Anterior cingulate cortex (tissue), 58 donors: ENCODE data around the gene ZDHHC1.
A peak's percentile ranks its signal among the peaks of the same experiment; 100 is the strongest.

ENCODE experiments used
- DNase-seq, 58 donors: peaks; one replicate each; lab custom pipeline; 2025; lab: John Stamatoyannopoulos, UW

ZDHHC1 gene

GRCh38 chr16:67413978-67414911, 2.0 kb downstream of the ZDHHC1 start:
- DNase-seq: no peak

DNA sequence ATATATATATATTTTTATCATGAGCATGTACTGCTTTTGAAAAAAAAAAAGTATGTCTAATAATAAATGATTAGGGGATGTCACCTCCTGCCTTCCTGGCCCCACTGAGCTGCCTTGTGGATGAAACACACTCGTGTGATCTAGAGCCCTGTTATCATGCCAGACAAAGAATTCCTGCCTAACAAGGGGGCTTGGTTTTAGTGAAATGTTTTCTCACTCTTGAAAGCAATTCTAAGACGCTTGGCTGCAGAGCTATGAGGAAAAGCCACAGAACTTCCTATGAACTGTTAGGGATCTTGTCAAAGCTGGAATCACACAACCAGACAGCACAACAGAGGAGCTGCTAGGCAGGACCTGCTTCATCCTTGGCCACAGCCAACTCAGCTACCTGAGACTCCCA, 4.0 kb downstream of the ZDHHC1 start:
- no peak for DNase-seq

DNA sequence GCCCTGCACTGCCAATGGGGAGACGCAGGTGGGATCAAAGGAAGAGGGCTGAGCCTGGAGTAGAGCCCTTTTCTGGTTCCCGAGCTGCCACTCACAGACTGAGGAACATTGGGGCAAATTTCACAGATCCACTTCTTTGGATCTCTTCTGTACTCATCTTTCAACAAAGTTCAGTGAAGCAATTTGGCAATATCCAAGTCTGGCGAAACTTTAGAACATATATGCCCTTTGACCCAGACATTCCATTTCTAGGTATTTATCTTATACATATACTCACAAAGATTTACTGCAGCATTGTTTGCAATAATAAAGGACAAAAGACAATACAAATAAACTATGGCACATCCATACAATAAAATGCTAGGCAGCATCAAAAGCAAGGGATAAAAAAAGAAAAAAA, 4.9 kb downstream of the ZDHHC1 start:
- no peak for DNase-seq

- no peak for DNase-seq
Observed at GRCh38 chr16:67409631-67410030, 6.6 kb downstream of the ZDHHC1 start.

- DNase-seq: no peak
Observed at GRCh38 chr16:67407788-67408452, 8.4 kb downstream of the ZDHHC1 start.

DNA sequence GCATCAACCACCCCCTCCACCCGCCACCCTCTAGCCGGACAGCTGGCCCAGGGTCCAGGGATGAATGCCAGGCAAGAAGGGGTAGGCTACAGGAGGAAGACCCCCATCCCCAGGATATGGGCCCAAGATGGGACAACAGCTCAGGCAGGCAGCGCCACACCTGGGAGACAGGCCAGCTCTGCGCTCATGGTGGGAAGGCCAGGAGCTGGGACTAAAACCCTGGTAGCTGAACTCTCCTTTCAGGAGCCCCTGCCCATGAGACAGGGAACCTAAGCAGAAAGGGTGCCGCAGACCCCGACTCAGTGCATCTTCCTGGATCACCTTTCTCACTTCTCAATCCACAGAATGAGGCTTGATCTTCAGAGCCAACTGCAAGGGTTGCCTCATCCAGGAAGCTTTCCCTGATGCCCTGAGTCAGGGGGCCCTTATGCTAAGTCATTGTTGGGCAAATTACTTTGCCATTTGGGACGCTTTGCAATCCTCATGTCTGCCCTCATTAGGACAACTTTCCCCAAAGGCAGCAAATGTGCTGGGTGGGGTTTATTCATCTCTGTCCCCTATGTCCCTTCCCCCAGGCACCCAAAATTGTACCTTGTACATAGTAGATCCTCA, 9.0 kb downstream of the ZDHHC1 start:
- no peak for DNase-seq

DNA sequence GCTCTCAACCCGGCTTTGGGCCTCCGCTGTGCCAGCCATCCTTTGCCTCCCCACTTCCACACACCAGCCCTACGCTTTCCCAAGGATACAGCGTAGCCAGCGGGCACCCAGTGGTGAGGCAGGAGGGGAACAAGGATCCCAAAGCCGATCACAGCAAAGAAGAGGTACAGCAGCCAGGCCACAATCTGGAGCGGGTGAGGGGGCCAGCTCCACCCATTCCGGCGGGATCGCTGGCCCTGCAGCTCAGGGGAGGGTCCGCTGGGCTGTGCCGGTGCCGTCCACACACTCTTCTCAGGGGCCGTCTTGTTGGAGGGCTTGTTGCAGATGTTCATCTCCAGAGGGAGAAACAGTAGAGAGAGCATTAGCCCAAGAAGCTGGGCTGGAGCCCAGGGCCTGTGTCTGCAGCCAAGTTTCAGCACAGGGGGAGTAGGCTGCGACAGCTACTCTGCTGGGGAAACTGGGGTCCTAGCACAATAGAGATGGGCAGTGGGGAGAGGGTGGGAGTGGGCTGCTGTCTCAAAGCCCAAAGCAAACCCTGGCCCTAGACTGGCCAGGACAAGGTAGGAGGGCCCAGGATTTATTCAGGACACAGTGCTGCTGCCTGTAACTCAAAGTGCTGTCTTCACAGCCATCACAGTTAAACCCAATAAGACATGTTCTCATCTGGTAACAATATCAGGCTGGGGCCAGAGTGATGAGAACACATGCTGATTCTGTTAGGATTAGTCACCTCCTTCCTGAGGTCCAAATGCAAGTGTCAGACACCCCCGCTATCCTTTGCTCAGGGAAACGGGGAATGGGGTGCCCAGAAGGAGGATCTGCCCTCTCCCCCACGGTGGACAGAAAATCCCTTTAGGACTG, 9.9 kb downstream of the ZDHHC1 start:
- peak in 9 of 58 donors; percentile 20 to 50 (median 42) for DNase-seq

- DNase-seq: no peak
Observed at GRCh38 chr16:67405336-67405735, 10.9 kb downstream of the ZDHHC1 start.

GRCh38 chr16:67404740-67405226, 11.5 kb downstream of the ZDHHC1 start:
- DNase-seq: no peak

- DNase-seq: no peak
Observed at GRCh38 chr16:67403976-67404555, 12.2 kb downstream of the ZDHHC1 start.

DNA sequence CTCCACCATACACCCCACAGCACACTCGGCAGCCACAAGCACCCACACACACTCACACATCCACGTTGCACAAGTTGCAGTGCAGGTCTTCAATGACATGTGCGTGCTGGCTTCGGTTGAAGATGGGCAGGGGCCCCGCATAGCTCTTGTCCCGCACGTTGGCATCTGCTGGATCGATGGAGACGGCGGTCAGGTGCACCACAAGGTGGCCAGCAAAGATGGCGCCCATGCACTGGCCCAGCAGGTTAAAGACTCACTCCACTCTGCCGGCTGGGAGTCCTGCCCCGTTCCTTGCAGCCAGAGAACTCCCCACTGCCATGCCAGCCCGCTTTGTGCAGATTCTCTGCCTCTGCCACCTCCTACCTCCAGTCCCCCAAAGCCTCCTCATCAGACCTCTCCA, 15.4 kb downstream of the ZDHHC1 start:
- DNase-seq: no peak

DNA sequence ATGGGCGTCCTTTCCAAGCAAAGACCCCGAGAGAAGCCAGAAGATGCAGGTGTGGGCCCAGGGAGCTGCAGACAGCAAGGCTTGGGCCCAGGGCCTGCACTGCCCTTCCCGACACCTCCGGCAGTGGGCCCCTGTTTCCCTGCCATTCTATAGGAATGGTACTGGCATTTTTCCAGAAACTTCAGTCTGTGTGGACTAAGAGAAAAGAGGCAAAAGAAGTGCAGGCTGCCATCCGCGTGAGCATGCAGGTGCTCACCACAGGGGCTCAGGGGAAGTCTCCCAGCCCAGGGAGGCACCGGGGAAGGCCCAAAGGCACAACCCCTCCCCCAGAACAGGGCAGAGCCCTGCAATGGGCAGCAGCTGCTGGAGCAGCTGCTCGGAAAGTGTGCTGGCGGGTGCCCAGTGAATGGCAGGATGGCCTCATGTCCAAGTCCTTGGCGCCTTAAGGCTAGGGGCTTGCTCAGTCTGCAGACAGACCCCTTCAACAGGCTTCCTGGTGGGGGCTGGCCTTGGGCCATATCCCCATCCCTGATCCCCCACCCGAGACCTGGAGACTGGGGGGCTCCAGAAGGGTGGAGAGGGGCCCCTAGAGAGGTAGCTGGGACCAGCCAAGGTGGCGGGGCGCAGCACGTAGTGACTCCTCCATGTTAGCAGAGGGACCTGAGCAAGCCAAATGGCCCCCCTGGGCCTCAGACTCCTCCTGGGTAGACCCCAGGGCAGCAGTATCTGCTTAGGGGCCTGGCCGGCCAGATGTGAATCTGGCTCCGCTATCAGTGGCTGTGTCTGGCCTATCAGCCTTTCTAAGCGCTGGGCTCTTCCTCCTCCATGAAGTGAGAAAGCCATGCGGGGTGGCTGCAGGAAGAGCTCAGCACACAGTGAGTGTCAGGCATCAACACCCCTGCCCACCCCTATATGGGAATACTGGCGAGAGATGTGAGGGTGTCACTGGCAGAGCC, 16.2 kb downstream of the ZDHHC1 start:
- no peak for DNase-seq

- peak in 30 of 58 donors; percentile 15 to 66 (median 32) for DNase-seq
Observed at GRCh38 chr16:67399218-67399733, 17.0 kb downstream of the ZDHHC1 start.

DNA sequence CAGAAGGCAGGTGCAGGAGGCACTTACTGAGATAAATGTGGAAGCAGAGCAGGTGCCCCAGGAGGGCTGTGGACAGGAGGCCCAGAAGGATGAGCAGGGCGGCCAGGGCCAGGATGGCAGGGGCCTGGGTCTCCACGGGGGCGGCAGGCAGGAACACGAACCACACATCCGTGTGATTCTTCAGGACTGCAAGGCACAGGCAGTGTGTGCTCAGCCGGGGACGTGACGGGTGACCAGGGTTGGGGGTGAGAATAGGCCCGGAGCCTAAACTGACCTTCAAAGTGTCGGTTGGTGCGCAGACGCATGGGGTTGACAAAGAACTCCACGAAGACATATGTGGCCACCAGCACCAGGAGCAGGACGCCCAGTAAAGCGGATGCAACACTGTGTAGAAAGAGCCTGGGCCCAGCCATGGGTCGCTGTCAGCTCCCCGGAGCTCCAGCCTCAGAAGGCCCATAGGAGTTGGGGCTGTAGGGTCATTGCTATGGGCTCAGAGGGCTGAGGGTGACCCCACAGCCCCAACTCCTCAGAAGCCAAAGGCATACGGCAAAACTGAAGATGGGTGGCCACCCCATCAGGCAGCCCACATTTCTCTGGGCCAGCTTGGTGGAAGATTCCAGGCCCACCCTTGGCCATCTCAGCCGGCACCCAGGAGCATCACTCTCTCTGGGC, 17.6 kb downstream of the ZDHHC1 start:
- no peak for DNase-seq

DNA sequence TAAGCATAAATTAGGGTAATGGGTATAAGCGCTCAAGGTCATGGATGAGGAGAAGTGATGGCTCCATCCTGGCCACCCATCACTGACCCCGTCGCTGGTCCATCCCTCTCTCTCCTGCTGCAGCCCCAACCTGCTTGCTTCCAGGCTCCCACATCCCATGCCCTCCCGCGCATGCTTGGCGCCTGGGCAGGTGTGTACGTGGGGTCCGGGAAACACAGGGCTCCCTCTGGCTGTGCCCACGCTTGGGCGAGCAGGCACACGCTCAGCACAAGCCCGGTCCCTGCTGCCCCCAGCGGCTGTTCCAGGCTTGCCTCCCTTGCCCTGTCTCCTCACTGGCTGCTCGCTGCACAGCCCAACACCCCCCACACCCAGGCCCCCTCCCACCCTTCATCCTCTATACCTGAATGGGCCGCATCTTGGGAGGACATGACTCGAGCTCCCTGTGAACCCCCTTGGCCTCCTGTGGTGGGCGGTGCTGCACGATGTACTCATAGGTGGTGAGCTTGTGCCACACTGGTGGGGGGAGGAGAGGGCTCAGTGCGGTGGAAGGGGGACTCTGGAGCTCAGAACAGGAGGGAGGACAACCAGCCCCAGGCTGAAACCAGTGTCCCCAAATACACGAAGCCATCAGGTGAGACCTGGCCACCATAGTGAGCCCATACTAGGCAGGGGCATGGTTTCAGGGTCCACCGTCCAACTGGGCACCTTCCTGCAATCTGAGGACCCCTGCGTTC, 18.3 kb downstream of the ZDHHC1 start:
- no peak for DNase-seq

DNA sequence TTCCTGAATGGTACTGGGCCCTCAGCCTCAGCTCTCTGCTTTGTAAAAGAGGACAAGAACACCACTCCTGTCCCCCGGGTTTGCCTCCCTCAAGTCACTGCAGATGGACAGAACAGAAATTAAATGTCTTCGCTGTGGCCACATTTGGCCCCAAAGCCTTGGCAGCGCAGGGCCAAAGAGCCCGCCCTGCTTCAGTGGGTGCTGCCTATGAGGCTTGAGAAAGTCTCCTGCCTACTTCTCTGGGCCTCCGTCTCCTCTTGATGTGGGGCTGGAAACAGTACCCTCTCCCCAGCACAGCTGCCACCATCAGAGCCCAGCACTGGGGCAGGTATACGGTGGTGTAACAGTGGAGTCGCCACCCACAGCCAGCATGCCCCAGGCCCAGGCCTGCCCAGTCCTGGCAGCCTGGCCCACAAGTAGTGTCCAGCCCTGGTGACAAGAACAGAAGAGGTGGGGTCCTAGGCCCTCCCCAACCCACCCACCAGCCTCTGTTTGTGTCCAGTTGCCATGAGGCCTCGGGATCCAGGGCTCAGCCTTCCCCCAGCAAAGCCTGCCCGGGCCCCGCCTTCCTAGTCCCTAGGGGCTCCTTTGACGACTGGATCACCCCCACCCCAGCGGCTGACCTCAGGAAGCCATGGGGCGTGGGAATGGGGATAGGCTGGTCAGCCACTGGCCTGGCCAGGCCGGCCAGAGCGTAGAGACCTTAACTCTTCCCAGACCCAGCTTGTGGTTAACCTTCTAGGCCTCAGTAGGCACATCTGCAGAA, 19.1 kb downstream of the ZDHHC1 start:
- no peak for DNase-seq
